Trophoblast cell (in vitro differentiated cells and primary cell): ENCODE data around the gene FGGY.

Experiments
- DNase-seq, 2 donors: peaks; one replicate each; pipeline ENCODE4 v3.0.0-alpha.2; 2016
- H2AFZ ChIP-seq: 2 replicates; pipeline ENCODE4 v1.6.1; 2013; ENCODE audit warnings: low read length, moderate library complexity, mild to moderate bottlenecking; ENCODE audit not compliant: insufficient read depth, poor library complexity
- H2AK5ac ChIP-seq: 2 replicates; pipeline ENCODE4 v1.6.1; 2013; ENCODE audit warnings: mild to moderate bottlenecking, low read length
- H2BK120ac ChIP-seq: 2 replicates; pipeline ENCODE4 v1.6.1; 2013; ENCODE audit warnings: low read length, mild to moderate bottlenecking, moderate library complexity; ENCODE audit not compliant: insufficient read depth, poor library complexity
- H2BK12ac ChIP-seq: 2 replicates; pipeline ENCODE4 v1.6.1; 2013; ENCODE audit warnings: mild to moderate bottlenecking, low read length, moderate library complexity
- H2BK5ac ChIP-seq: 2 replicates; pipeline ENCODE4 v1.6.1; 2013; ENCODE audit warnings: low read length, low read depth, moderate library complexity, mild to moderate bottlenecking; ENCODE audit not compliant: poor library complexity
- H3K14ac ChIP-seq: 2 replicates; pipeline ENCODE4 v1.6.1; 2013; ENCODE audit warnings: mild to moderate bottlenecking, low read length
- H3K18ac ChIP-seq: 2 replicates; pipeline ENCODE4 v1.6.1; 2013; ENCODE audit warnings: mild to moderate bottlenecking, low read length
- H3K23ac ChIP-seq: 2 replicates; pipeline ENCODE4 v1.6.1; 2013; ENCODE audit warnings: low read length
- H3K27ac ChIP-seq: 2 replicates; pipeline ENCODE4 v1.5.1; 2013; ENCODE audit warnings: low read depth, mild to moderate bottlenecking, inconsistent platforms, low read length, moderate library complexity
- H3K27me3 ChIP-seq: 2 replicates; pipeline ENCODE4 v1.6.1; 2013; ENCODE audit warnings: inconsistent platforms, mild to moderate bottlenecking, low read length, moderate library complexity; ENCODE audit not compliant: insufficient read depth
- H3K36me3 ChIP-seq, 2 experiments: 1 replicate in 1 of 2; 2 replicates in 1 of 2; pipeline ENCODE4 v1.6.1; 2013; ENCODE audit warnings: low read length in 2 of 2, mild to moderate bottlenecking in 2 of 2, moderate library complexity in 1 of 2; ENCODE audit not compliant: insufficient read depth in 2 of 2, control insufficient read depth in 1 of 2
- H3K4ac ChIP-seq: 2 replicates; pipeline ENCODE4 v1.6.1; 2013; ENCODE audit warnings: low read depth, mild to moderate bottlenecking, low read length, moderate library complexity
- H3K4me1 ChIP-seq, 2 experiments: 1 replicate in 1 of 2; 2 replicates in 1 of 2; pipeline ENCODE4 v1.6.1; 2013; ENCODE audit warnings: low read length in 2 of 2, mild to moderate bottlenecking in 2 of 2, moderate library complexity in 1 of 2; ENCODE audit not compliant: insufficient read depth in 2 of 2, control insufficient read depth in 1 of 2
- H3K4me2 ChIP-seq: 2 replicates; pipeline ENCODE4 v1.6.1; 2013; ENCODE audit warnings: inconsistent platforms, mild to moderate bottlenecking, low read length, moderate library complexity
- H3K4me3 ChIP-seq: 2 replicates; pipeline ENCODE4 v1.5.1; 2013; ENCODE audit warnings: mild to moderate bottlenecking, low read depth, low read length, inconsistent platforms
- H3K79me1 ChIP-seq: one replicate; pipeline ENCODE4 v1.6.1; 2013; ENCODE audit warnings: low read length
- H3K79me2 ChIP-seq: 2 replicates; pipeline ENCODE4 v1.6.1; 2013; ENCODE audit warnings: low read length, mild to moderate bottlenecking; ENCODE audit not compliant: control insufficient read depth, insufficient read depth, poor library complexity
- H3K9ac ChIP-seq: 2 replicates; pipeline ENCODE4 v1.6.1; 2013; ENCODE audit warnings: mild to moderate bottlenecking, low read length
- H3K9me3 ChIP-seq: 2 replicates; pipeline ENCODE4 v1.6.1; 2013; ENCODE audit warnings: low read depth, mild to moderate bottlenecking, control low read depth, inconsistent platforms, low read length; ENCODE audit not compliant: insufficient read depth
- H4K12ac ChIP-seq: 2 replicates; pipeline ENCODE4 v1.6.1; 2013; ENCODE audit warnings: low read depth, mild to moderate bottlenecking, low read length, moderate library complexity
- H4K8ac ChIP-seq: 2 replicates; pipeline ENCODE4 v1.6.1; 2013; ENCODE audit warnings: low read depth, mild to moderate bottlenecking, low read length, moderate library complexity
- H4K91ac ChIP-seq: one replicate; pipeline ENCODE4 v1.6.1; 2013; ENCODE audit warnings: low read depth, mild to moderate bottlenecking, low read length, moderate library complexity
- WGBS: extraction: QIAGEN DNeasy Blood & Tissue Kit; methylation state at CpG from one replicate; pipeline ENCODE4 v1.1.7; 2013; ENCODE audit warnings: missing lambda C conversion rate; ENCODE audit not compliant: insufficient read length, insufficient coverage; ENCODE audit errors: extremely low coverage; 5-methylcytosine and 5-hydroxymethylcytosine counted together

FGGY gene

GRCh38 chr1:59738591-59739015 lies 441.7 kb downstream of the FGGY start:
- Histone ChIP-seq H3K4me1 (peaks cover 2 to 10% of the 10 kb centered on the region in 2 experiments), H2BK5ac (no peak overlapping the region), H3K23ac (no peak overlapping the region), H3K4me3 (no peak overlapping the region), H4K91ac (no peak overlapping the region), H2AFZ (no peak overlapping the region), H4K12ac (no peak overlapping the region), H3K79me2 (no peaks in the 10 kb centered on the region), H3K18ac (no peak overlapping the region), H2BK120ac (no peak overlapping the region), H2AK5ac (no peak overlapping the region), H4K8ac (no peak overlapping the region), H2BK12ac (no peak overlapping the region), H3K9me3 (peaks cover 7% of the 10 kb centered on the region), H3K4ac (no peak overlapping the region), H3K4me2 (no peak overlapping the region), H3K14ac (no peak overlapping the region), H3K36me3 (no peaks in the 10 kb centered on the region), H3K79me1 (no peaks in the 10 kb centered on the region), H3K27me3 (no peaks in the 10 kb centered on the region), H3K27ac (peak overlapping the region; percentile 7), H3K9ac (no peak overlapping the region)
- no peak for DNase-seq
- no CpG with 5 or more reads among the region's 2 CpGs for WGBS

- no peak overlapping the region for H2BK12ac ChIP-seq
- no peak overlapping the region for H2AFZ ChIP-seq
- H3K9me3 ChIP-seq = peaks cover 7% of the 10 kb centered on the region
- no peak overlapping the region for H3K9ac ChIP-seq
- no peak overlapping the region for H3K27ac ChIP-seq
- H4K91ac ChIP-seq = no peak overlapping the region
- WGBS = no CpG with 5 or more reads among the region's 2 CpGs
- no peak overlapping the region for H3K18ac ChIP-seq
- no peak overlapping the region for H3K4me2 ChIP-seq
- H2BK5ac ChIP-seq = no peak overlapping the region
- H3K27me3 ChIP-seq = no peaks in the 10 kb centered on the region
- no peak overlapping the region for H2AK5ac ChIP-seq
- peaks cover 2 to 10% of the 10 kb centered on the region in 2 experiments for H3K4me1 ChIP-seq
- H3K4ac ChIP-seq = no peak overlapping the region
- no peak overlapping the region for H4K8ac ChIP-seq
- no peak overlapping the region for H3K23ac ChIP-seq
- no peaks in the 10 kb centered on the region for H3K36me3 ChIP-seq
- H4K12ac ChIP-seq = no peak overlapping the region
- no peak overlapping the region for H2BK120ac ChIP-seq
- no peaks in the 10 kb centered on the region for H3K79me2 ChIP-seq
- H3K79me1 ChIP-seq = no peaks in the 10 kb centered on the region
- H3K4me3 ChIP-seq = no peak overlapping the region
- no peak for DNase-seq
- H3K14ac ChIP-seq = no peak overlapping the region
These were observed 442.2 kb downstream of the FGGY start for GRCh38 chr1:59739111-59739510.

DNA sequence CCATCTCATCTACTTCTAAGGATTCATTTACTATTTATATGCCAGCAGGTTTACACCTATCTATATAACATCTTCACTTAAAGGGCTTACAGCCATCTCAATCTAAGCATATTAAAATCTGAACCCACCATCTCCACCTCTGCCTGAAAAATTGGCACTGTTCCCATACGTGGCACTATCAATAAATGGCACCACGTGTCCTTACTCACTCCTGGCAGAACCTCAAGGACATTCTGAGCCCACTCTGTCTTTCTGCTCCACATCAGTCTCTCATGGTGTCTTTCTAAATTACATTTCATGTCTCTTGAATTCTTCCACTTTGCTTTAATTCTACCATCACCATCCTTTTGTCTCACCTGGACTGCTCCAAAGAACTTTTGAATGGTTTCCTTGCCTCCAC lies 445.6 kb downstream of the FGGY start:
- no peak for DNase-seq
- H4K8ac ChIP-seq = no peak overlapping the region
- no CpG with 5 or more reads among the region's 2 CpGs for WGBS

GRCh38 chr1:59743324-59744091 lies 446.6 kb downstream of the FGGY start:
- H4K91ac ChIP-seq = no peak overlapping the region
- H2BK12ac ChIP-seq = no peak overlapping the region
- DNase-seq = peak in 1 of 2 donors; percentile 25
- H3K9me3 ChIP-seq = no peaks in the 10 kb centered on the region
- no peak overlapping the region for H3K9ac ChIP-seq
- H3K4me1 ChIP-seq = peaks cover 2 to 7% of the 10 kb centered on the region in 2 experiments
- H4K8ac ChIP-seq = no peak overlapping the region
- no peaks in the 10 kb centered on the region for H3K27me3 ChIP-seq
- no peak overlapping the region for H3K4me3 ChIP-seq
- H2AFZ ChIP-seq = no peak overlapping the region
- H3K4me2 ChIP-seq = no peak overlapping the region
- no peaks in the 10 kb centered on the region for H3K79me1 ChIP-seq
- no peak overlapping the region for H3K23ac ChIP-seq
- H2BK120ac ChIP-seq = no peak overlapping the region
- no peaks in the 10 kb centered on the region for H3K36me3 ChIP-seq
- no peak overlapping the region for H2BK5ac ChIP-seq
- H4K12ac ChIP-seq = no peak overlapping the region
- H3K18ac ChIP-seq = no peak overlapping the region
- no peaks in the 10 kb centered on the region for H3K79me2 ChIP-seq
- H3K27ac ChIP-seq = no peak overlapping the region
- no peak overlapping the region for H3K14ac ChIP-seq
- no CpG with 5 or more reads among the region's 3 CpGs for WGBS
- no peak overlapping the region for H3K4ac ChIP-seq
- H2AK5ac ChIP-seq = no peak overlapping the region

More for the DNA sequence above, 445.6 kb downstream of the FGGY start:
- Histone ChIP-seq H3K79me2 (no peaks in the 10 kb centered on the region), H3K14ac (no peak overlapping the region), H2BK5ac (no peak overlapping the region), H3K4ac (no peak overlapping the region), H3K18ac (no peak overlapping the region), H3K9me3 (no peaks in the 10 kb centered on the region), H3K27ac (no peak overlapping the region), H3K4me3 (no peak overlapping the region), H2AFZ (no peak overlapping the region), H3K36me3 (no peaks in the 10 kb centered on the region), H2AK5ac (no peak overlapping the region), H3K9ac (no peak overlapping the region), H3K4me2 (no peak overlapping the region), H3K23ac (no peak overlapping the region), H2BK12ac (no peak overlapping the region), H4K91ac (no peak overlapping the region), H3K27me3 (no peaks in the 10 kb centered on the region), H3K4me1 (peaks cover 2 to 10% of the 10 kb centered on the region in 2 experiments), H4K12ac (no peak overlapping the region), H2BK120ac (no peak overlapping the region), H3K79me1 (no peaks in the 10 kb centered on the region)
